AG04450 (cell line): Measurements from ENCODE around the gene JMJD8. TPM values are rescaled to one million over a fixed set of nuclear protein-coding genes. Genes with fewer than 3 reads are reported as not detected.

Experiments
- CTCF ChIA-PET: fragments of 300-600, 350-600 bp; formaldehyde crosslinking; extraction: SDS; loops from one replicate; lab custom pipeline; 2022; ENCODE audit warnings: antibody characterized with exemption, inconsistent platforms; lab: Charles Lee
- POLR2A ChIA-PET: fragments of 350-600 bp; formaldehyde crosslinking; extraction: SDS; loops from one replicate; lab custom pipeline; 2021; ENCODE audit warnings: antibody characterized with exemption, inconsistent platforms; lab: Yijun Ruan, JAX
- DNase-seq: peaks from one replicate; pipeline ENCODE4 v3.0.0-alpha.2; 2011; ENCODE audit warnings: low read depth, low spot score
- H3K27ac ChIP-seq: one replicate; pipeline ENCODE4 v1.5.1; 2012; ENCODE audit warnings: low read depth, low read length, control low read depth
- H3K27me3 ChIP-seq: one replicate; pipeline ENCODE4 v1.6.0; 2012; ENCODE audit warnings: low read length; ENCODE audit not compliant: control insufficient read depth, insufficient read depth
- H3K4me3 ChIP-seq: 2 replicates; pipeline ENCODE4 v1.5.1; 2011; ENCODE audit warnings: mild to moderate bottlenecking, low read depth, low read length, control low read depth
- H3K9me3 ChIP-seq: 2 replicates; pipeline ENCODE4 v1.5.1; 2012; ENCODE audit warnings: low read length; ENCODE audit not compliant: control insufficient read depth, insufficient read depth
- CTCF ChIP-seq: IDR thresholded peaks from 2 replicates; pipeline ENCODE4 v1.5.1; 2011; ENCODE audit warnings: low read depth, low read length, control low read depth, inconsistent platforms
- polyA plus RNA-seq: library from polyadenylated mRNA; depleted of rRNA; stranded (reverse); fragments of >200 nt; gene quantifications from 2 replicates; pipeline ENCODE4 v1.2.3, GENCODE V29; 2011

The JMJD8 gene
- polyA plus RNA-seq, 1 experiment: 33.1 TPM

GRCh38 chr16:646679-647172, 37.4 kb downstream of the JMJD8 start:
- CTCF ChIA-PET: no interaction called here
- no peaks in the 10 kb centered on the region for H3K27me3 ChIP-seq
- no peaks in the 10 kb centered on the region; the same call in 1 of the 2 replicates for H3K9me3 ChIP-seq
- TF ChIP-seq CTCF: no peak
- POLR2A ChIA-PET: interaction anchor here (0.7 kb wide), 1 partner anchor 550 kb away, joined by 3 read pairs; no protein-coding TSS in a partner anchor
- no peak overlapping the region for H3K27ac ChIP-seq
- DNase-seq: no peak
- no peak overlapping the region for H3K4me3 ChIP-seq

GRCh38 chr16:645852-646678, 38.1 kb downstream of the JMJD8 start:
- Histone ChIP-seq H3K27ac (no peak overlapping the region), H3K27me3 (no peaks in the 10 kb centered on the region), H3K4me3 (no peak overlapping the region), H3K9me3 (no peaks in the 10 kb centered on the region; the same call in 1 of the 2 replicates)
- no peak for TF ChIP-seq CTCF
- no peak for DNase-seq
- CTCF ChIA-PET: no interaction called here
- POLR2A ChIA-PET: interaction anchor here (0.7 kb wide), 1 partner anchor 549 kb away, joined by 3 read pairs; no protein-coding TSS in a partner anchor

GRCh38 chr16:644556-644955, 39.6 kb downstream of the JMJD8 start:
- no peaks in the 10 kb centered on the region; the same call in 1 of the 2 replicates for H3K9me3 ChIP-seq
- no peak overlapping the region for H3K27ac ChIP-seq
- no peak for DNase-seq
- CTCF ChIA-PET: no interaction called here
- no peaks in the 10 kb centered on the region for H3K27me3 ChIP-seq
- H3K4me3 ChIP-seq: no peak overlapping the region
- POLR2A ChIA-PET: no interaction called here
- TF ChIP-seq CTCF: no peak

GRCh38 chr16:643050-643368, 41.1 kb downstream of the JMJD8 start:
- H3K9me3 ChIP-seq: no peaks in the 10 kb centered on the region; the same call in 1 of the 2 replicates
- no peak for TF ChIP-seq CTCF
- no peak overlapping the region for H3K27ac ChIP-seq
- POLR2A ChIA-PET: no interaction called here
- DNase-seq: no peak
- CTCF ChIA-PET: no interaction called here
- H3K4me3 ChIP-seq: peak overlapping the region; percentile 80
- no peaks in the 10 kb centered on the region for H3K27me3 ChIP-seq
